Esophagus muscularis mucosa (tissue), 4 donors: Measurements from ENCODE around the gene PHC2. TPM values are rescaled to one million over a fixed set of nuclear protein-coding genes. Genes with fewer than 3 reads are reported as not detected.

Experiments
- DNase-seq: peaks from one replicate; pipeline ENCODE4 v3.0.0-alpha.2; 2017; ENCODE audit errors: extremely low spot score
- H3K27ac ChIP-seq, 4 donors: fragments of 200-600 bp; sonication (generic); replicated peaks in 1 of 4; 1 replicate in 3 of 4; 2 replicates in 1 of 4; pipeline ENCODE4 v1.5.1; 2016 to 2019; ENCODE audit warnings: mild to moderate bottlenecking in 1 of 4
- H3K27me3 ChIP-seq, 4 donors: fragments of 200-600 bp; sonication (generic); one replicate each; pipeline versions ENCODE4 v1.5.1 to v1.6.0; 2016 to 2019
- H3K36me3 ChIP-seq, 4 donors: fragments of 200-600 bp; sonication (generic); one replicate each; pipeline ENCODE4 v1.5.1; 2016 to 2019
- H3K4me1 ChIP-seq, 4 donors: fragments of 200-600 bp; sonication (generic); one replicate each; pipeline ENCODE4 v1.5.1; 2016 to 2019
- H3K4me3 ChIP-seq, 4 donors: fragments of 200-600 bp; sonication (generic); 1 replicate in 2 of 4; 2 replicates in 2 of 4; pipeline ENCODE4 v1.5.1; 2016 to 2019; ENCODE audit warnings: mild to moderate bottlenecking in 4 of 4, moderate library complexity in 1 of 4
- H3K9me3 ChIP-seq, 4 donors: fragments of 200-600 bp; sonication (generic); 1 replicate in 3 of 4; 2 replicates in 1 of 4; pipeline ENCODE4 v1.5.1; 2016 to 2019
- EP300 ChIP-seq: sonication (generic); formaldehyde crosslinking; IDR thresholded peaks from one replicate; pipeline ENCODE4 v1.6.1; 2017; ENCODE audit warnings: antibody characterized with exemption
- POLR2A ChIP-seq: fragments of 450-650 bp; IDR thresholded peaks from one replicate; pipeline ENCODE4 v1.6.1; 2017; ENCODE audit warnings: antibody characterized with exemption, moderate library complexity, mild to moderate bottlenecking, low read depth
- POLR2AphosphoS5 ChIP-seq, 2 donors: sonication (generic); formaldehyde crosslinking; IDR thresholded peaks; one replicate each; pipeline ENCODE4 v1.6.1; 2017; ENCODE audit warnings: antibody characterized with exemption in 2 of 2
- WGBS: methylation state at CpG from one replicate; pipeline ENCODE4 v1.1.5; 2018; 5-methylcytosine and 5-hydroxymethylcytosine counted together
- intact Hi-C: fragments of 100-400 bp; cut with DNase I; formaldehyde crosslinking; loops from one replicate; pipeline ENCODE4 v1.15.1; 2023
- total RNA-seq, 4 donors: library from RNA; depleted of rRNA; stranded (reverse); fragments of >200 nt; gene quantifications; one replicate each; pipeline versions ENCODE4 v1.1.0 to v1.2.1, GENCODE V29; 2016
- TF ChIP-seq, protein P1 (sequence below), 3 experiments: fragments of 200-600 bp in 2 of 3; fragments of 450-650 bp in 1 of 3; sonication (generic) in 2 of 3; IDR thresholded peaks; one replicate each; pipeline ENCODE4 v1.5.1; 2017 to 2019; ENCODE audit warnings: antibody characterized with exemption in 3 of 3, mild to moderate bottlenecking in 2 of 3, moderate library complexity in 1 of 3

Gene PHC2
- total RNA-seq, 4 donors from 2014 or later, result 104 to 274 (median 201) TPM

DNA sequence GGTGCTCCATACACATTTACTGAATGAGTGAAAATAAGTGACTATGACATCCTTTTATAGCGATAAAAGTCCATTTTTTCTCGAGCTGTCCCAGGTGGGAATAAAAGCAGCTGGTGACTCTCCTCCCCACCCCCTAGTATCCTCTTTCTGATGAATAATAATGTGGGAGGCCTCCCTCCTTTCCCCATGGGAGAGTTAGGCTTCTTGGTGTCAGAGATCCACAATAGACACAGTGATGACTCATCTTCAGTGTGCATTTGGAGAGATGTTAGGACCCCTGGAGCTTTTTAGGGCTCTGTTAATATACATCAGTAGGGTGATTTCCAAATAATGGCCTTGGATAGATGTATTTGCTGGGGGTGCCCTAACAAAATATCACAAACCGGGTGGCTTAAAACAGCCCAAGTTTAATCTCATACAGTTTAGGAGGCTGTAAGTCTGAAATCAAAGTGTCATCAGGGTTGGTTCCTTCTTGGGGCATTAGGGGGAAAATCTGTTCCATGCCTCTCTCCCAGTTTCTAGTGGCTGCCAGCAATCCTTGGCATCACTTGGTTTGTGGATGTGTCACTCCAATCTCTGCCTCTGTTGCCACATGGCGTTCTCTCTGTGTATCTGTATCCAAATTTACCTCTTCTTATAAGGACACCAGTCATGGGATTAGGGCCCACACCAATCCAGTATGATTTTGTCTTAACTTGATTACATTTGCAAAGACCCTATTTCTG, 4.4 kb upstream of the PHC2 start:
- DNase-seq, result no peak
- Histone ChIP-seq H3K27me3 (no peaks in the 10 kb centered on the region), H3K4me3 (no peak overlapping the region), H3K36me3 (no peaks in the 10 kb centered on the region), H3K27ac (no peak overlapping the region), H3K9me3 (no peaks in the 10 kb centered on the region), H3K4me1 (peaks cover 9 to 13% (median 11%) of the 10 kb centered on the region in 4 donors)
- WGBS, result 82% methylated on average over 4 of the region's 4 CpGs
- TF ChIP-seq, protein P1, sequence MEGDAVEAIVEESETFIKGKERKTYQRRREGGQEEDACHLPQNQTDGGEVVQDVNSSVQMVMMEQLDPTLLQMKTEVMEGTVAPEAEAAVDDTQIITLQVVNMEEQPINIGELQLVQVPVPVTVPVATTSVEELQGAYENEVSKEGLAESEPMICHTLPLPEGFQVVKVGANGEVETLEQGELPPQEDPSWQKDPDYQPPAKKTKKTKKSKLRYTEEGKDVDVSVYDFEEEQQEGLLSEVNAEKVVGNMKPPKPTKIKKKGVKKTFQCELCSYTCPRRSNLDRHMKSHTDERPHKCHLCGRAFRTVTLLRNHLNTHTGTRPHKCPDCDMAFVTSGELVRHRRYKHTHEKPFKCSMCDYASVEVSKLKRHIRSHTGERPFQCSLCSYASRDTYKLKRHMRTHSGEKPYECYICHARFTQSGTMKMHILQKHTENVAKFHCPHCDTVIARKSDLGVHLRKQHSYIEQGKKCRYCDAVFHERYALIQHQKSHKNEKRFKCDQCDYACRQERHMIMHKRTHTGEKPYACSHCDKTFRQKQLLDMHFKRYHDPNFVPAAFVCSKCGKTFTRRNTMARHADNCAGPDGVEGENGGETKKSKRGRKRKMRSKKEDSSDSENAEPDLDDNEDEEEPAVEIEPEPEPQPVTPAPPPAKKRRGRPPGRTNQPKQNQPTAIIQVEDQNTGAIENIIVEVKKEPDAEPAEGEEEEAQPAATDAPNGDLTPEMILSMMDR (IDR thresholded peaks at IDR 0.05), result no peak
- TF ChIP-seq POLR2AphosphoS5 (IDR thresholded peaks at IDR 0.05) (no peak), EP300 (no peak), POLR2A (no peak)
- intact Hi-C loops, result loop anchor here (10.0 kb wide), 1 partner anchor 60 kb away; no protein-coding TSS in a partner anchor

DNA sequence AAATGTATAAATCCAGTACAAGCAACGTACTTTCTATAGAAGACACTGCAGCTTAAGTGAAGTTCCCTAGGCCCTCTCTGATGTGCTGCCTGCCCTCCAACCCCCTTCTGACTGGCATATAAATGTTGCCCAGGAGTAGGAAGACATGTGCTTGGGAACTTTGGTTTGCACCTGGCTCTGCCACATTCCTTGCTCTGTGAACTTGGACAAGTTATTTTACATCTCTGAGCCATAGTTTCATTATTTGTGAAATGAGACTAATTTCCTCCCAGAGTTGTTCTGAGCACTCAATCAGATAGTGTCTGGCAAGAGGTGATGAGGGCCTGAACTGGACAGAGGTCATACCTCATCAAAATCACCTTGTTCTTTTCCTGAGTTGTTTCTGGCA, 3.5 kb upstream of the PHC2 start:
- intact Hi-C loops, result loop anchor here (5.0 to 10.0 kb wide), 2 partner anchors 38 to 60 kb away; partner anchors contain the start of gene ZSCAN20
- no peak overlapping the region for H3K27ac ChIP-seq
- H3K4me3 ChIP-seq, result no peak overlapping the region
- H3K36me3 ChIP-seq, result no peaks in the 10 kb centered on the region
- DNase-seq, result no peak
- H3K9me3 ChIP-seq, result no peaks in the 10 kb centered on the region
- peaks cover 18 to 20% (median 19%) of the 10 kb centered on the region in 4 donors for H3K4me1 ChIP-seq
- H3K27me3 ChIP-seq, result no peaks in the 10 kb centered on the region
- 94% methylated on average over 1 of the region's 1 CpG for WGBS
- no peak for TF ChIP-seq POLR2AphosphoS5 (IDR thresholded peaks at IDR 0.05)
- no peak for TF ChIP-seq POLR2A
- TF ChIP-seq, protein P1 (IDR thresholded peaks at IDR 0.05), result no peak
- no peak for TF ChIP-seq EP300

DNA sequence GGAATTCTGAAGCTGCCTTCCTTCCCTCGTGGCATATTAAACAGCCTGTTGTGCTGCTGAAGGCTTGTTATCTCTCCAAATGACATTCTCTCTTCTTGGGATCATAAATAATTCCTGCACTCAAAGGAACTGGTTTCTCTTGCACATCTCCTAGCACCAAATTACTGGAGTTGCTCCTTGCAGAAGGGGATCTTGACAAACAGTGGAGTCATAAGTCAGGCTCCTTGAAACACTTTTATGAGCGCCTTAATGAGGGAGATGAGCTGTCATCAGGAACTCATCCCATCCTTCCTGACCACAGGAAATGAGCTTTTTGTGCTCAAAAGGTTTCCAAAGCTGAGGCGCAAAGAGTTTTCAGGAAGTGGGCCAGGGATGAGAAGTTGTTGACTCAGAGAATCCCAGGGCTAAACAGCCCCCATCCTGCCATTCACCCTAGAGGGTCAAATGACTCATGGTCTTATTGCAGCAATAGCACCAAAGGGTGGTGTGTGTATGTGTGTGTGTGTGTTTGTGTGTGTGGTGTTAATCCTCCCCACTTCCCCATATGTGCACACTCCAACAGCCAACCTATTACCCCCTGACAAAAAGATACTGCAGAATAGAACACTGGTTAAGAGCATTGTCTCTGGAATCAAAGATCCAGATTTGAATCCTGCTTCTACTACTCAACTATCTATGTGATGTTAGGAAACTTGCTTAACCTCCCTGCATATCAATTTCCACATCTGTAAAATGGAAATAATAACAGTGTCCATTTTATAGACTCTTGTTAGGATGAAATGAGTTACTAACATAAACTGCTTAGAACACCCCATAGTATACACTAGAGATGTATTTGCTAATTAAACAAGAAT, 2.8 kb upstream of the PHC2 start:
- Histone ChIP-seq H3K27ac (peak overlapping the region in 2 of 4 donors; percentile 51), H3K9me3 (no peaks in the 10 kb centered on the region), H3K27me3 (no peaks in the 10 kb centered on the region), H3K4me1 (peaks cover 22 to 26% (median 25%) of the 10 kb centered on the region in 4 donors), H3K4me3 (no peak overlapping the region), H3K36me3 (no peaks in the 10 kb centered on the region)
- intact Hi-C loops, result loop anchor here (5.0 to 10.0 kb wide), 2 partner anchors 39 to 59 kb away; partner anchors contain the start of gene ZSCAN20
- no peak for DNase-seq
- WGBS, result 62% methylated on average over 3 of the region's 3 CpGs
- TF ChIP-seq, protein P1 (IDR thresholded peaks at IDR 0.05), result no peak
- TF ChIP-seq POLR2AphosphoS5 (IDR thresholded peaks at IDR 0.05), result peak; percentile 41 to 70

DNA sequence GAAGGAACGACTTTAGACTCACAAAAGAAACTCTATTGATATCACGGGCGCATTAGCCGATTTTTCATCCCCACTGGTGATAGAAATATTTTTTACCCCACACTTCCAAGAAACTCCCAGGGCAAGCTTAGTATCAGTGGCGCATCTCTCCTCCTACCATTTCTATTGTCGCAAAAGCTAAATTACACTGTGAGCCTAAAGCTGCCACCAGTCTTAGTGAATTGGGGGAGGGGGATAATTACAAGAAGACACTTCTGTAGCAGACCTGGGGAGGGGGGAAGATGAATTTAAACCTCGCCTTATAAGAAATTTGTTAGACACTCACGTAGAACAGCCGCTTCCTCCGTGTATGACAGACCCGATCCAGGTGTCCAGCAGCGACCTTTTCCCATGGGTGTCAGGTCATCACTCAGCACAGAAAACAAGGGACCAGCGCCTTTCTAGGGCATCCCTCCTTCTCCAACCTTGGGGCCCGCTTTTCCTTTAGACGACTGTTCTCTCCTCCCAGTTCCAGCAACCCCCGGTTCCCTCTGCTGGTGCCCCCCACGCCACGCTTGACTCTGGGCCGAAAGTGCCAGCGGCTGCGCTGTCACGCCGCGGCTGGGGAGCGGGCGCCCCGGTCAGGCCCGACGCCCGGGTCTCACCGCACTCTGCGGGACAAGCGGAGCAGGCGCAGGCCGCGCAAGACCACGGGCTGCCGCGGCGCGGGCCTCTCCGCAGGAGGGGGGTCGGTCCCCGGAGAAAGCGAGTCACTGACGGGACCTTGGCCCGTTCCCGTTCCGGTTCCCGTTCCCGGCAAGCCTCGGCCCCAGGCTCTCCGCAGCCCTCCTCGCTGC, 821 bp downstream of the PHC2 start:
- Histone ChIP-seq H3K4me1 (peaks cover 22 to 51% (median 45%) of the 10 kb centered on the region in 4 donors), H3K9me3 (no peaks in the 10 kb centered on the region), H3K4me3 (peak overlapping the region; percentile 65 to 91 (median 83)), H3K27ac (peak overlapping the region; percentile 74 to 87 (median 82)), H3K27me3 (no peaks in the 10 kb centered on the region), H3K36me3 (no peaks in the 10 kb centered on the region)
- no peak for DNase-seq
- WGBS, result 30% methylated on average over 21 of the region's 54 CpGs
- peak; percentile 43 for TF ChIP-seq EP300
- TF ChIP-seq POLR2A, result no peak
- intact Hi-C loops, result loop anchor here (5.0 to 10.0 kb wide), 4 partner anchors 38 to 128 kb away; partner anchors contain the start of gene ZSCAN20
